HG02884 (cell line): ENCODE results near the gene CYP19A1.

Source experiments
- ATAC-seq: cut with Tn5 transposase; IDR thresholded peaks from one replicate; pipeline ENCODE4 v1.9.1; 2021; ENCODE audit warnings: mild to moderate bottlenecking, moderate library complexity; ENCODE audit not compliant: unreplicated experiment

Gene CYP19A1

DNA sequence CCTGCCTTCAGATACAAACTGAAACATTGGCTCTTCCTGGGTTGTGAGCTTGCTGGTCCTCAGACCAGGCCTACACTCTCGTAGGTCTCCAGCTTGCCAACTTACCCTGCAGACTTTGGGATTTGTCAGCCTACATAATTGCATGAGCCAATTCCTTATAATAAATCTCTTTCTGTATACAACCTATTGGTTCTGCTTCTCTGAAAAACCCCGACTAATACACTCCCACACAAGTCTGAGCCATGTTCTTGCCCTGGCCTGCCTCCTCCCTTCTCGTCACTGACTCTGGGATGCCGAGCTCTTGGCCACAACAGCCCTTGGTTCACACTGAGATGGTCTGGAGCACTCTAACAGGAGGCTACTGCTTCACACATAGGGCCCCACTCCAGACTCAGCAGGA lies 9.5 kb downstream of the CYP19A1 start:
- ATAC-seq: no peak

DNA sequence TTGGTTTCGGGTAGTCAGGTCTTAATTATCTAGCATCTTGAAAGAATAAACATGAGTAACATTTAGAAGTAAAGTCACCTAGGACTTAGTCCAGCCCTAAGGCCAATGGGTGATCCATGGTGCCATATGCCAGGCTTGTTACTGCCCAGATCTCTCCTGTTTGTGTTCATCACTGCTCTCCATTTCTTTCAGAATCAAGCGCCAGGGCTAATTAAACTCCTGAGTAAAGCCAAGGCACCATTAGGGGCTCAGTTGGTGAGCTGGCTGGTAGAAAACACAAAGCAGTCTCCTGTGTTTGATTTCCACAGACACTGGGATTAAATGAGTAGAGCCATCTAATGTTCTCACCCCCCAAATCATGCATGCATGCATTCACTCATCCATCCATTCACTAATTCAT lies 11.3 kb downstream of the CYP19A1 start:
- no peak for ATAC-seq

DNA sequence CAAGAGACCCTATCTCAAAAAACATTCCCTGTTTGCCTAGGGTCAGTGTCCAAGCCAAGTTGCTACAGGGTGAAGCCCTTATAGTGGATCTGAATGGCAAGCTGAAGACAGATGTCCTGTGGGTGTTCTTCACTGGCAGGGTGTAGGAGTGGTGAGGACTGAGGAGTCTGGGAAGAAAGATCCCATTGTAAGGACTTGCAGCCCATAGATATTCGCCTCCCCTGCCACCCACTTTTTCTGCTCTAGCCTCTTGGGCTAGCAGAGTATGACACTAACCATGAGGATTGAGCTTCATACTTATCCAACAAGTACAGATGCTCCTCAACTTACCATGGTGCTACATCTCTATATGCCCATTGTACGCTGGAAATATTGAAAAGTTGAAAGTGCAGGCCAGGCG lies 13.2 kb downstream of the CYP19A1 start:
- no peak for ATAC-seq

DNA sequence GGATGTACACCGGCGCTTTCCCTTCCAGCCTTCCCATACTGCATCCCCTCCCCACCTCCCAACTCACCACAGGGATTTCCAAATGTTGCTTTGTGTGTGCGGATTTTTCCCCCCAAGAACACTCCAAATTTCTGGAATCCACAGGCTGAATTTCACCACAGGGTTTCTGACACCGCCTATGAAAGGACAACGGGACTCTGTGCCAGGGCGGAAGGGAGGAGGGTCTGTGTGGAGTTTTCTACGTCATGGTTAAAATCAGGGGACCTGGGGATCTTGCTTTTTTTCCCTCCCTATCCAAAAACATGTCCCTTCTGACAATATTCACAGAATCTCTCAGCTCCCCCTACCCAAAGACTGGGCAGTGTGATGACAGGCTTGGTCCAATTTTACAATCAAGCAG lies 14.6 kb downstream of the CYP19A1 start:
- no peak for ATAC-seq

DNA sequence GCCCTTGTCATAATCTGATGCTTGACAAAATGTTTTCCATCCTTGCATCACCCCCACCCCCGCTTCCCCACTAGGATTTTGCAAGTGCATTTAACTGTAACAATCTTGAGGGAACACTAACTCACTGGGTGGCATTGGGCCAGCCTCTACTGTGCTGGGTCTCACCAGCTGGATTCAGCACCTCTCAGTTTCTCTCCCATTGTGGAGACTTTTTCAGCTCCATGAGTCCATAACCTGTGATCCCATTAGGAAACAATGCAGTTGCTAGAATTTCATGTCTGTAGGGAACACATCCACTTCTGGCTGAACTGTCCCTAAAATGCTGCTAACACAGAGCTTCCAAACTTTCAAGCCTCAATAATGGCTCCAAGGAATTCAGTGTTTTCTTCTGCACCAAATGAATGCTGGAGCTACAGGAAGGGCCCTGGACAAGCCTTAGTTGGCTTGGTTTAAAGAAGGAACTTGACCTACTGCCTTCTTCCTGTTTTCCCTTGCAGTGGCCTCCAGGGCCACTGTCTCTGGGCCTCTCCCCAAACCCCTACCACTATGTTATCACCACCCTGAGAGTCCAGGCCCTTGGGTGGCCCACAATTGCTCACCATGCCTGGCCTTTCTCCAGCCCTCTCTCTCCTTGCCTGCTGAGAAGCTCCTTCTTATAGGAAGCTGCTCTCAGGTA lies 15.6 kb downstream of the CYP19A1 start:
- no peak for ATAC-seq

DNA sequence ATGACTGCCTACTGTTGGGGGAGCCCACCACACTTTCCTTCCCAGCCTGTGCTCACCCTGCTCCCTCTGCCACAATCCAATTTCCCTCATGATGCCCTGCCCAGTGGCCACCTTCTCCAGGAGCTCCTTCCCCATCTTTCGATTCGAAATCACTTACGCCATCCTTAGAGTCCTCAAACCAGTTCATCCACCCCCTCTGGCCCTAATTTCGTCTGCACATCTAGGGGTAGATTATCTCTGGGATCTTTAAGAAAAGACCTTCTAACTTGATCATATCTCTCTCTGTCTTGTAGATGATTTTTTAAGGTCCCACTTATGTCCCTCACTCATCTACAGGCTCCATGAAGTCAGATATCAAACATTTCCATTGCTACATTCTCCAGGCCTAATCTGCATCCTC lies 17.1 kb downstream of the CYP19A1 start:
- ATAC-seq: no peak

DNA sequence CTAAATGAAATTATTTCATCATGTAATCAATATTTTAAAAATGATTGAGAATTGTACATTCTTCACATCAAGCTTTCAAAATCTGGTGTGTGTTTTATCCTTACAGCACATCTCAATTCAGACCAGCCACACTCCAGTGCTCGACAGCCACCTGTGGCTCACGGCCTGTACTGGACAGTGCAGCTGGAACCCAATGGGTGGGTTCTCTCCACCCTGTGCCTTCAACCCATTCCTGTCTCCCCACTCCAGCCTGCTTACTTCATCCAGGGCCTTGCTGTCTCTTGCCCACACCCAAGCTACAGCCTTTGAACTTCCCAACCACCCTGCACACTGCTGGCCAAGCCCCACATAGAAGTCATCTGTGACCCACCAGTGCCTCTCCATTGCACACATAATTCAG lies 17.6 kb downstream of the CYP19A1 start:
- no peak for ATAC-seq

DNA sequence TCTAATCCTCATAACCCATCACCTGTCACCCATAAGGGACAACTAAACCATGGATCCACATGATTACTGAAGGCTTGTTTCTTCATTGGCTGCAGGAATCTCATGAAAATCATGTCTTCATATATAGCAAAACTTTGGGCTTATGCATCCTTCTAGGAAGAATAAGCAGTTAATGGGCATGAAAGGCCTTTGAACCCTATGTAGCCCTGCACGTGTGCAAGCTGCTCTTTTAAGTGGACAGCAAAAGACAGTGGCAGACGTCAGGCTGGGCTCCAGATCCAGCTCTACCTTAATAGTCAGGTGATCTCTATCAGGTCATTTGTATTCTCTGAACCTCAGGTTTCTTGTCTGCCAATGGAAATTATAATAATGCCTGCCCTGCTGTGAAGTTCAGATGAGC lies 18.9 kb downstream of the CYP19A1 start:
- ATAC-seq: no peak

DNA sequence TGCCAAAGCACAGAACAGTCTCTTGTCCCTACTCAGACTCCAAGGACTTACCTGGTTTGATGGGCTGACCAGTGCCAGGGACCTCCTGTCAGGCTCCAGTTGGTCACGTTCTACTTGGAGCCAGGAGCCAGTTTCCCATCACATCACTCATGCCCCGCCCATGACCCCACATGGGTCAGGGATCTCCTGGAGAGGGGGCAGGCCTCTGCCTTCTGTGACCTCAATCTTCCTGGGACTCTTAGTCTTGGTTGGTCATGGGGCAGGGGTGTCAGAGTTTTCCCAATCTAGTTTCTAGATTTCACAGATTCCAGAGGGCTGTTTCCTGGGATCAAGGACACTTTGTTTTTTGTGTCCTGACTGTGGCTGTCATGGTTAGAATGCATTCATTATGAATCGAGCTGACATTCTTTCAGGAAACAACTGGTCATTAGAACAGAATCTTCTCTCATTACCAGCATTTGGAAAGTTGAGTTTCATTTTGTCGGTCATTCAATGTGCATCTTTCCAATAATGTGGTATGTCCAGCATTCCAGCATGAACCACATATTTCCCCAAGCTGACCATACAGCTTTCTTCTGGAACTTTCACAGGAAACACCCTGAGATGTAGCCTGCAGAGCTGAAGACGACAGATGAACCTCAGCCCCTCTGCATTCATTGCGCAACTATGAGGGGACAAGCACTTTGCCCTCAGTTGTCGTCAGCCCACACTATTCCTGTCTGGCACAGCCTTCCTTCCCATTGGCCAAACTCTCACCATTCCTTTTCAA lies 19.8 kb downstream of the CYP19A1 start:
- ATAC-seq: no peak

DNA sequence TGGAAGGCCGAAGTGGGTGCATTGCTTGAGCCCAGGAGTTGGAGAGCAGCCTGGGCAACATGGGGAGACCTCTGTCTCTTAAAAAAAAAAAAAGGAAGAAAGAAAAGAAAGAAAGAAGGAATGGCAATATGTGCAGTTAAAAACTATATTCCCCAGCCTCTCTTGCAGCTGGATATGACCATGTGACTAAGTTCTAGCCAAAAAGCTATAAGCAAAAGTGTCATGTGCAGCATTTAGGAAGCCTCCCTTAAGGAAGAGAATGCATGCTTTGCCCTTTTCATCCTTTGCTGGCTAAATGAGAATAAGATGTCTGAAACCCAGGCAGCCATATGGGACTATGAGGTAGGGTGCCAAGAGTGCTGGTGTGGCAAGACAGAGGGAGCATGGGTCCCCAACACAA lies 21.8 kb downstream of the CYP19A1 start:
- no peak for ATAC-seq

DNA sequence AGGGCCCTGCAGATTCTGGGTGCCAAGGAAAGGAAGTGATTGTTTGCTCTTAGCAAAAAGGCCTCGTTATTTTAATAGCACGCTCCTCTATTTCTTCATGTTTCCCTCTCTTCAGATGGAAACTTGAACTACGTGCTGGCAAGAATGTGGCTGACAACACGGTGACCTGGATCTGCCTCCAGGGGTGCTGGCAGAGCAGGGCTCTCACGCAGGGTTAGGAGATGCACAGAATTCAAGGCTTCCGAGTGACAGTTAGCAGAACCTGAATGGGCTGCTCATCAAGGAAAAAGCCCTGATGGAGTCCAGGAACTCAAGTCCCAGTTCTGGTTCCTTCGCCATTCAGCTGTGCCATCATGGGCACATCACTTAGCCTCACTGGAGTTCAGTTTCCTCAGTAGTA lies 22.7 kb downstream of the CYP19A1 start:
- no peak for ATAC-seq

DNA sequence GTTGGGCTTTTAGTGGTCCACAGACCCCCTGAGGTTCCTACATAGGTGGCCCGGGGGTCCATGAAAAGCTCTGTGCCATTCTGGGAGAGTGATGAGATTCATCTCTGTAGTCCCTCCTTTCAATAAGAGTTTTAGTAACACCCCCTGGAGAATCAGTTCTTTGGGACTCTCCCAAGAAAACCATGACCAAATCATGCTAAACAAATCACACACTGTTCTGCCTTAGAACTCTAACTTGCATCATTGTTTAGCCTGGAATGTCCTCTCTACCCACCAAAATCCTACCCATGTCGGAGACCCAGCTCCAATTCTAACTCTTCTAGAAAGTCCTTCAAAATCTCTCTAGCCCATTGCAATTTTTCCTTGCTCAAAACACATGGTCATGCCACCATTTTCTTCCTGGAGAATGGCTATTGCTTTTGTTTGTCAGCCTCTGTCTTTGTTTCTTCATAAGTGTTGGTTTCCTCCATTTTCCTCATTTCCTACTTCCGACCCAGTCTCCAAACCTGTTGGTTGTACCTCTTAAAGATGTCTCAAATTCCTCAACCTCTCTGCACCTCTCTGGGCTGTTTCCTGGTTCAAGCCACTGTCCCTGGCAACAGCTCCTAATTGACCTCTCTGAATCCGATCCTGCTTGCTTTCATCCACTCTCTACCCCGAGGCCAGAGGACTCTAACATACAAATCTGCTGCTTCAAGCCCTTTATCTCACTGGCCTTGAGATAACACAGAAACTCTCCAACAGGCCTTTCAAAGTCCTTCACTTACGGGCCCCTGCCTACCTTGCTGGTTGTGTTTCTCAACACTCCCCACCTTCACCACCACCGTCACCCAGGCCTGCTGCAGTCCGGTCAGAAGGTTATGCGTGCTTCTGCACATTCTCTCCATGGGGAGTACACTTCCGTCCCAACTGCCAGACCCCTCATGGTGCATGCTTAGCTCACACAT lies 23.7 kb downstream of the CYP19A1 start:
- ATAC-seq: no peak

DNA sequence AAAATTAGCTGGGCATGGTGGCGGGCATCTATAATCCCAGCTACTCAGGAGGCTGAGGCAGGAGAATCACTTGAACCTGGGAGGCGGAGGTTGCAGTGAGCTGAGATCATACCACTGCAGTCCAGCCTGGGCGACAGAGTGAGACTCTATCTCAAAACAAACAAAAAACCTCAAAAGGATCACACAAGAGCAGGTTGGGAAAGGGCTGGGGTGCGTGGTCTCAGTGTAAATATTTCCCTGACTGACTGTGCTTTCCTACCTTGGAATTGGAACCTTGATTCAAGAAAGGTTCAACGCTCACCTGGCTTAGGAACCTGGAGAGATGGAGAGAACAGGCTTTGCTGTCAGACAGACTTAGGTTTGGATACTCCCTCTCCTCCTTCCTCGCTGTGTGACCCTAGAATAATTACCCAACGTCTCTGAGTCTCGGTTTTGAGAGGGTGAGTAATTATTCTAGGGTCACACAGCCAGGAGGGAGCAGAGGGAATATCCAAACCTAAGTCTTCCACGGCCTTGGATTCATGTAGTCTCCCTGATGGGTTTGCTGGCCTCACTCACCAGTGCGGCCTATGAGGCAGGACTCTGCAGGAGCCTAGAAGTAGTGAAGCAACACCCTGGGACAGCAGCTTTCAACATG lies 24.6 kb downstream of the CYP19A1 start:
- ATAC-seq: no peak

DNA sequence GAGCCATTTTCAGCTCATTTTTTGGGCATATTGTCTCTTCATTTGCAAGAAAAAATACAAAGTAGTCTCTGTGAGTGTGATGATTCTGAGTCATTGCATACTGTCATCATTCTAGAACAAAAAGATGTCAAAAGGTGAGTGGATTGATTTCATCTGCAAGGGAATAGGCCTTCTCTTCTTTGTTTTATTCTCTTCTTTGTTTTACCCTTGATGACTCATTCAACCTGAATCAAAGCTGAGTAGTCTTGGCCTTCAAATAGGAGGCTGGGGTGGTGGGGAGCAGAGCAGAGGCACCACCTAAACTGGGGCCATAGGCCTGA lies 25.4 kb downstream of the CYP19A1 start:
- no peak for ATAC-seq

DNA sequence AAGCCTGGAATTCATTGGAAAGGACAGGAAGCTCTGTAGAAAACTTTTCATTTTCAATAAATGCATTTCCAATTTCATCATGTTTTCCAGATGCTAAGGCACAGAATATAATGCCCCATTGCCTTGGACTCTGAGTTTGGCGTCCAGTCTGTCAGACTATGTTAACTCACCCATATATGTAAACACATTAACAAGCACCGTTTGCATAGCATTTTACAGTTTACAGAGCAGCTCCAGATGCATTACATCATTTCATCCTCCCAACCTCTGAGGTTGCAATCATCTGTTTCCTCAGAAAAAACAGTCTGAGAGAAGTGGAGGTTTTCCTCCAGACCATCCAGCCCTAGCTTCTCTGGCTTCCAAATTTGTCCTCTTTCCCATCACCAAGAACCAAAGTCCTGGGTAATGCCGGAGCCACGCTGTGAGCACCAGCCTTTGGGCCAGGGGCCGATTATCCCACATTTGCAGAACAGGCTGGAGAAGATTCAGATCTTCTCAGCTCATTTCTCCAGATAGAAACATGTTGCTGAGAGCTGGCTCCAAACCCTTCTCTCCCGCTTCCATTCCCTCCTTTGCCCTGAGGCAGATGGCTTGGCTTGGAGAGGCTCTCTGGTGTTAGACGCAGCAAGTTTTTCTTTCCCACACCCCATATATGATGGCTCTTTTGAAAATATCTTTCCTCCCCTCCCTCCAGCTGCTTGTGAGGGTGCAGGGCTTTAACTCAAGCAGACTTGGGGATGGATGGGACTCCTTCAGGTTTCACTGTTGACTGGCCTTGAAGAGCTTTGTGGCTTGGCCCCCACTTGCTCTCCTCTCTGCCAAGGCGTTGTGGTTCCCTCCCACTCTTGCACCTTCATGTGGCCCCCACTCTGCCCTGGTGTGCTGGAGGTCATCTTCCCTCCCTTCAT lies 26.0 kb downstream of the CYP19A1 start:
- no peak for ATAC-seq

DNA sequence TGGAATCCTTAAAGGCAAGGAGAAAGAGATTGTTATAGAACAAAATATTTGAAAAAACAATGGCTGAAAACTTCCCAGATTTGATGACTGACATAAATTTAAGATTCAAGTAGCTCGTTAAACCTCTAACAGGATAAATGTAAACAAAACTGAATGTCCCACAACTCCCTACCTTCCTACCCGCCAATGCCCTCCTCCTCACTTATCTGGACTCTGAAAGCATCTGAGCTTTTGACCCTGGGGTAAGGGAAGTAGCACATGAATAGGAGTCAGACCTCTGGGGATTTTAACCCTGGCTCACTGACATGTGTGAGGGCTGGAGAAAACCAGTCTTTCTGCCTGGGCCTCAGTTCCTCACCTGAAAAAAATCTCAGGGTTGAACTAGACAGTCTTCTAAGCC lies 26.9 kb downstream of the CYP19A1 start:
- ATAC-seq: no peak

DNA sequence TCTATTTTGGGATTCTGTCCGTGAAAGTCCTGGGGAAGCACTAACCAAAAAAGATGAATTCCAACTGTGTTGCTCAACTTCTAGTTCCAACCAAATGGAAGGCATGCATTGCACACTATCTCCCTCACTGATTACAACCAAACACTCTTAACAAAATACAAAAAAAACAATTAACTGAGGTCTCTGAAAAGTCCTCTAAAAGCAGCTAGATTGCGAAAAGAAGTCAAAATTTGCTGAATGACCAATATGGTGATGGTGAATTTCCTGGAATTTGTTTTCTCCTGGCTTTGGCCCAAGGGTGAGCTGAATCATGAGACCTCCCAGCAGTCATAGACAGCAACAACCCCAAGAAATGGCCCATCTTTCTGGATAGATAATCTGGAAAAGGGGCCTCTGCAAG lies 28.3 kb downstream of the CYP19A1 start:
- ATAC-seq: no peak

DNA sequence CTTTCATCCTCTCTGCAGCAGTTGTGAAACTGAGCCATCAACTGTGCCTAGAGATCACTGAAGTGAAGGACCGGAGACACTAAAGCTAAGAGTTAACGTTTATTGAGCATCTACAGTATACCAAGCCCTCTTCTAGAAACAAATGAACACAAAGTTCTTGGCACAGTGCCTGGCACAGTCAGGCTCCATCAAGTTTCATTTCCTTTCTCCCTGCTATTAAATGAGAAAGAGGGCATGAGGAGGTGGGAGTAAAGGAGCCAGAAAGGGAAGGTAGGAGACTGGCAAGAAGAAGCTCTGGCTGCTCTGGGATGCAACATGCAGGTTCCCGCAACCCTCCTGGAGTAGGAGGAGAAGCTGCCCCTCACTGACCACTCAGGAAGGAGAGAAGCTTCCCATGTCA lies 30.6 kb downstream of the CYP19A1 start:
- ATAC-seq: no peak

DNA sequence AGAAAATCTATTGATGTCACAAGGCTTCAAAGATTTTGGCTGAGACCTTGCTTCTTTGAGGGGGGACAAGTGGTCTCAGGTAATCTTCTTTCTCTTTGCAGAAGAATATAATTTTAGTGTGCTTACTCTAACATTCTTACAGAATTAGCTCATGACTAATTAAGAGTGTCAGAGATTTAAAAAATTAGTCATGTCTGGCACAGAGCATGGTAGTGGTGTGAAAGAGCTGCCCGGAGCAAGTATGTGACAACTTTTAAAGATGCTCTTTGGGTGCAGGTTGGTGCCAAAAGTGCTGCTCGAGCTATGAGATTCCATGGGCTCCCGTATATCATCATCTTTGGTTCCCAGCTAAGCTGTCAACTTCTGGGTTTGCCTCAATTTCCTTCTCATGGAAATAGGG lies 31.1 kb downstream of the CYP19A1 start:
- ATAC-seq: no peak

DNA sequence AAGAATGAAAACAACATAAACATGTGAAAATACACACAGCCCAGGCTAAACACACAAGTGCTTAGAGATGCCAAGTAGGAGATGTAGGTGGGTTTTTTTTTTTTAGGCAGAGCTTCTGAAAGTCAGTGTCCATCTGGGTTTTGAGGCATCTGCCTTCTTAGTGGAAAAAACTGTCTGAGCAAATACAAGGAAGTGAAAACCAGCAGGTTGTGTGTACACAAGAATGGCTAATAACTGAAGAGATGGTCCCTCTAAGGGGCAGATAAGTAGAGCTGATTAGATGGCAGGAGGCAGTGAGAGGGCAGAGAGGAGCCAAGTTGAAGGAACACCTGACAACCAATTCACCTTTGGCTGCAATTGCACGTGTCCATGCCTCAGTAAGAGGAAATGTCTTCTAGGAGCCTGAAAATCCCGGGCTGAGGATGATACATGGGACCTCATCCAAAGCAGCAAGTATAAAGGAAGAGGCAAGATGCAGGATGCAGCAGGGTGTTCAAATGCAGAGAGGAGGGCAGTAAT lies 34.9 kb downstream of the CYP19A1 start:
- no peak for ATAC-seq
